ENCODE results near the gene CD63. TPM values are rescaled to one million over a fixed set of nuclear protein-coding genes. Genes with fewer than 3 reads are reported as not detected.

Gene CD63
- total and polyA plus RNA-seq, 9 of the 15 experiments (the other 6 are each of a cell fraction or from before 2014, with no cell fraction given): 313 to 735 (median 433) TPM

DNA sequence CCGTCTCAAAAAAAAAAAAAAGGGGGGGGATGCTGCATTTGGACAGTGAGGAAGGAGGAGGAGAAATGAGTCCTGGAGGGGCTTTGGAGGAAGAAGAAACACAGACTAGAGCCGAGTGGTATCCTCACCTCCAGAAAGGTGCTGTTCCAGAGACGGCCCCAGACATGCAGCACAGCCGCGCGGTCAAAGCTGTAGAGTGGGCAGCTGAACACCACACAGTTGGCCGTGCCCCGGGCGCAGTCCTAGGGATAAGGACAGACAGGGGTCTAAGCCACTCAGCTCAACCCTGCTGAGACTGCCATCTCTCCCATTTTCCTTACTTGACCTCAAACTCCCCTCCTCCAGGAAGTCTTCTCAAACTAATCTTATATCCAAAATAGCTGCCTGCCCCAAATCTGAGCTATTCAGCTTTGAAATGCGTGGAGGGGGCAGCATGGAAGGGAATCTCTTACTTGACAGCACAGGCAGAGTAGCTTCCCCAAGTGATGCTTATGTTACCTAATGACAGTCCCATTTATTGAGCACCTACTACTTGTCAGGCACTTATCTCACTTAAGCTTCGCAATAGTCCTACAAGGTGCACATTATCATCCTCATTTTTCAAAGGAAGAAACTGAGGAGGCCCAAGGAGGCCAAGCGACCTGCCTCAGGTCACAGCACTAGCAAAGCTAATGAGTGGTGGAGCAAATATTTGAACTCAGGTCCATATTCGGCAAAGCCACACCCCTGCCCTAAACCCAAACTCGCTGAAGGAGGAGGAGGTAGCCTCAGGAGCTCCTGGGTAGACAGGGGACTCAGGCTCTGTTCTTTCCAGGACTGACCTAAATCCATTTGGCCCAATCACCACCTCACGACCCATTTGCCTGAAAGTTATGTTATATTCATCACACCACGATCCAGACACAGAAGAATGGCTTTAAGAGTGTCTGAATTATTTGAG is 39.8 kb downstream of the CD63 start (continued):
- TF ChIP-seq ZNF12 (CRISPR knock-in tag; IDR thresholded peaks at IDR 0.05): no peak
- TF ChIP-seq IFI16 (CRISPR knock-in tag; IDR thresholded peaks at IDR 0.05): no peak
- no peak for TF ChIP-seq HIVEP1 (CRISPR knock-in tag; IDR thresholded peaks at IDR 0.05)
- no peak for TF ChIP-seq POLR2AphosphoS2 (IDR thresholded peaks at IDR 0.05; ENCODE audit: low read length)
- no peak for TF ChIP-seq KAT7 (CRISPR knock-in tag; IDR thresholded peaks at IDR 0.05; ENCODE audit: borderline replicate concordance)
- no peak for TF ChIP-seq GTF2E2 (tag; IDR thresholded peaks at IDR 0.05)

DNA sequence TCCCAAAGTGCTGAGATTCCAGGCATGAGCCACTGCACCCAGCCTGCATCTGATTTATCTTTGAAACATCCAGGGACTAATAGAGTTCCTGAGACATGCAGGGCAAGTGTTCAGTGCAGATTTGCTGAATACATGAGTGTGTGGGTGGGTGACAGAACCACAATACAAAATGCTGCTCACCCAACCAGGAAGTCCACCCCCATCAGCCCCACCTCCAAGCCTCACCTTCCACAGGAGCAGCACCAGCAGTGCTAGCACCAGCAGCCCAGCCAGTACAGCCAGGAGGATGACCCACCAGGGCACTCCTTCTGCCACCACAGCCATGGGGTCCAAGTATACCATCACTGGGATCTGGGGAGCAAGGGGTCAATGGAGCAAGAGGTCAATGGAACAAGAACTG is 41.1 kb downstream of the CD63 start:
- no peak overlapping the region for H2AFZ ChIP-seq (ENCODE audit: low read depth, low read length)
- H3K79me2 ChIP-seq (ENCODE audit: control insufficient read depth, insufficient read depth, low read length): no peaks in the 10 kb centered on the region
- H3K4me3 ChIP-seq: no peak overlapping the region
- no peaks in the 10 kb centered on the region for H3K9me3 ChIP-seq (replicated peaks; ENCODE audit: control insufficient read depth, insufficient read depth, low read depth, low read length)
- FAIRE-seq: no peak
- TF ChIP-seq MED1 (CRISPR knock-in tag; IDR thresholded peaks at IDR 0.05; ENCODE audit: borderline replicate concordance): no peak
- peak; percentile 34; the same call in 1 of the 2 replicates for TF ChIP-seq EGR1 (conservative IDR thresholded peaks at IDR 0.05)
- H3K27ac ChIP-seq (ENCODE audit: extremely low read depth, low read depth, low read length): no peak overlapping the region
- H3K9ac ChIP-seq (ENCODE audit: insufficient read depth in 1 of 2, low read depth in 2 of 2, low read length in 2 of 2): no peak overlapping the region
- no peak overlapping the region for H3K4me2 ChIP-seq (ENCODE audit: insufficient read depth, low read length)
- ChIA-PET CTCF (ENCODE audit: low intra/inter-chr PET ratio) (no interaction called here), POLR2A (no interaction called here)
- H3K4me1 ChIP-seq (replicated peaks in 1 of 2; ENCODE audit: control insufficient read depth in 2 of 2, insufficient read depth in 2 of 2, low read length in 2 of 2): no peaks in the 10 kb centered on the region
- no TSS peak for BruUV-seq (replicated peaks)
- in situ Hi-C loops (cut with MboI) (no loop called here), intact Hi-C loops (cut with micrococcal nuclease) (no loop called here)
- H4K20me1 ChIP-seq (replicated peaks; ENCODE audit: control insufficient read depth, insufficient read depth, low read length): no peaks in the 10 kb centered on the region
- H3K36me3 ChIP-seq (ENCODE audit: control insufficient read depth, insufficient read depth, low read length): no peaks in the 10 kb centered on the region
- no peak for DNase-seq (ENCODE audit: extremely low read depth in 1 of 4, low spot score in 3 of 4)
- no peaks in the 10 kb centered on the region for H3K9me1 ChIP-seq (ENCODE audit: control insufficient read depth, insufficient read depth, low read length)
- ATAC-seq: no peak
- peaks cover 40 to 51% of the 10 kb centered on the region in 2 experiments for H3K27me3 ChIP-seq (ENCODE audit: control insufficient read depth in 2 of 2, insufficient read depth in 2 of 2, low read length in 2 of 2)

Measured in K562 (cell line).